ENCODE data around the gene ZFP30.

The ZFP30 gene

DNA sequence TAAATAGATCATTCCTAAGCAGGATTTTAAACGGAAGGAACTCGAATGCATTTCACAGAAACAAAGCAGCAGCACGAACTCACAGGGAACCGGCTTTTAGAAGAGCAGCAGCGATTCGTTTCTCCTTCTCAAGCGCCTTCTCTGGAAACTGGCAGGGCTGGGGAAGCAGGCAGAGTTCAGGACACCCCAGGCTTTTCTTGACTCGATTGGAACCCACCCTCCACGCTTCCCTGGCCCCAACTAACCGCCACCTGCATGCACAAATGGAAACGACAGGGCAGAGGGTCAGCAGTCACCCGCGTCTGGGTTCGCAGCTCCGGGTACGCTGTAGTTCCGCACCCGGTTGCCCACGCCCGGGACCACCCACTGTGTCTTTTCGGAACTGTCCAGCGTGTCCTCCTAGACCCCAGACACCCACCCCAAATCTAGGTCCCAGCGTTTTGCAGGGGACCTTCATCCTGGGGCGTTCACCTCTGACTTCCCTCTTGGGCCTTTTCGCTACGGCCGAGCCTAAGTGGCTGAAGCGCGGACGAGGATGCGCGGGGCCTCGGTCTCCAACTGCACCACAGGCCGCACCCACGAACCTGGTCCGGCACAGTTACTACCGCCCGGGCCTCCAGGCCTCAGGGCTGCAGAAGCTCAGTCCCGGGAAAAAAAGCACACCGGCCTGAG is 500 bp downstream of the ZFP30 start:
- peak; percentile 36 for DNase-seq (ENCODE audit: insufficient read length, low spot score)
- FAIRE-seq: peak; percentile 78
- TF ChIP-seq POU2F2 (IDR thresholded peaks at IDR 0.05; ENCODE audit: low read depth, low read length): no peak
- TF ChIP-seq PAX5 (IDR thresholded peaks at IDR 0.05; ENCODE audit: insufficient read depth, low read length, severe bottlenecking): no peak
- TF ChIP-seq TAF1 (IDR thresholded peaks at IDR 0.05; ENCODE audit: low read depth, low read length): peak; percentile 51; the same call in 1 of the 2 replicates
- TF ChIP-seq POLR2A (IDR thresholded peaks at IDR 0.05; ENCODE audit: low read depth, low read length): 0 out of 2 replicates have a peak, but pooled peaks have one; percentile 48
- no peak for TF ChIP-seq SPI1 (IDR thresholded peaks at IDR 0.05; ENCODE audit: low read depth, low read length)
- no peak; the same call in 1 of the 2 replicates for TF ChIP-seq POLR2AphosphoS5 (IDR thresholded peaks at IDR 0.05; ENCODE audit: low read depth, low read length)

DNA sequence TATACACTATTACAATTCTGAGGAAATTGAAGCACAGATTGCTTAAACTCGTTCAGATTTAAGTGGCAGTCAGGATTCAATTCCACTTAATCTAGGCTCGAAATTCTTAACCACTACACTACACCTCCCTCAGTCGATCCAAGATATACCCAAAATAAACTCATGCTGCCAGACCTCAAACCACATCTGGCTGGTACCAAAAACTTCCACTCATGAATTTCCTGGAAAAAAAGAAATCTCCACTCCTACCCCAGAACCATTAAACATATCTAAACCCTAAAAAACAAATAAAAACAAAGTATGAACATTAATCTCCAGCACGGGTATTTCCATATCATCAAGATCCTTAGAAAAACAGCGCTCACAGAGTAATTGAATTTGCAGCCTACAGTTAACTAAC is 1.1 kb downstream of the ZFP30 start:
- TF ChIP-seq TAF1 (IDR thresholded peaks at IDR 0.05; ENCODE audit: low read depth, low read length): no peak
- no peak for TF ChIP-seq SPI1 (IDR thresholded peaks at IDR 0.05; ENCODE audit: low read depth, low read length)
- no peak for TF ChIP-seq POLR2AphosphoS5 (IDR thresholded peaks at IDR 0.05; ENCODE audit: low read depth, low read length)
- TF ChIP-seq PAX5 (IDR thresholded peaks at IDR 0.05; ENCODE audit: insufficient read depth, low read length, severe bottlenecking): no peak
- TF ChIP-seq POLR2A (IDR thresholded peaks at IDR 0.05; ENCODE audit: low read depth, low read length): no peak
- TF ChIP-seq POU2F2 (IDR thresholded peaks at IDR 0.05; ENCODE audit: low read depth, low read length): no peak
- FAIRE-seq: no peak
- DNase-seq (ENCODE audit: insufficient read length, low spot score): no peak

DNA sequence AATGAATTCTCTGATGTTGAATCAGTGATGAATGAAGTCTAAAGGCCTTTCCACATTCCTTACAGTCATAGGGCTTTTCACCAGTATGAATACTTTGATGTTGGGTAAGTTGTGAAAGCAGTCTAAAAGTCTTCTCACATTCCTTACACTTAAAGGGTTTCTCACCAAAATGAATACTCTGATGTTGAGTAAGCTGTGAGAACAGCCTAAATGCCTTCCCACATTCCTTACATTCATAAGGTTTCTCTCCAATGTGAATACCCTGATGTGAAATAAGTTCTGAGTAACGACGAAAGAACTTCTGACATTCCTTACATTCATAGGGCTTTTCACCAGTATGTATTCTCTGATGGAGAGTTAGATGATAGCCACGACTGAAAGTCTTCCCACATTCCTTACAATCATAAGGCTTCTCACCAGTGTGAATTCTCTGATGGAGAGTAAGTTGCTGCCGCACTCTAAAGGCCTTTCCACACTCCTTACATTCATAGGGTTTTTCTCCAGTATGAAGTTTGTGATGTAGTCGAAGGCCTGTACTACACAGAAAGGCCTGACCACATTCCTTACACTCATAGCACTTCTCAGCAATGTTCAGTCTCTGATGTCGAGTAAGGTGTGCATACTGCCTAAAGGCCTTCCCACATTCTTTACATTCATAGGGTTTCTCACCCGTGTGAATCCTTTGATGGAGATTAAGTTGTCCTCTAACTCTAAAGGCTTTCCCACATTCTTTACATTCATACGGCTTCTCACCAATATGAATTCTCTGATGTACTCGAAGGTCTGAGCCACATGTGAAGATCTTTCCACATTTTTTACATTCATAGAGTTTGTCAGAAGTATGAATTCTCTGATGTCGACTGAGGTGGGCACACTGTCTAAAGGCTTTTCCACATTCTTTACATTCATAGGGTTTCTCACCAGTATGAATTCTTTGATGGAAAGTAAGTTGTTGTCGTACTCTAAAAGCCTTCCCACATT is 19.9 kb downstream of the ZFP30 start:
- FAIRE-seq (no peak), DNase-seq (ENCODE audit: insufficient read length, low spot score) (no peak)
- TF ChIP-seq POU2F2 (IDR thresholded peaks at IDR 0.05; ENCODE audit: low read depth, low read length): no peak
- TF ChIP-seq SPI1 (IDR thresholded peaks at IDR 0.05; ENCODE audit: low read depth, low read length): no peak
- no peak for TF ChIP-seq POLR2AphosphoS5 (IDR thresholded peaks at IDR 0.05; ENCODE audit: low read depth, low read length)
- no peak for TF ChIP-seq TAF1 (IDR thresholded peaks at IDR 0.05; ENCODE audit: low read depth, low read length)

DNA sequence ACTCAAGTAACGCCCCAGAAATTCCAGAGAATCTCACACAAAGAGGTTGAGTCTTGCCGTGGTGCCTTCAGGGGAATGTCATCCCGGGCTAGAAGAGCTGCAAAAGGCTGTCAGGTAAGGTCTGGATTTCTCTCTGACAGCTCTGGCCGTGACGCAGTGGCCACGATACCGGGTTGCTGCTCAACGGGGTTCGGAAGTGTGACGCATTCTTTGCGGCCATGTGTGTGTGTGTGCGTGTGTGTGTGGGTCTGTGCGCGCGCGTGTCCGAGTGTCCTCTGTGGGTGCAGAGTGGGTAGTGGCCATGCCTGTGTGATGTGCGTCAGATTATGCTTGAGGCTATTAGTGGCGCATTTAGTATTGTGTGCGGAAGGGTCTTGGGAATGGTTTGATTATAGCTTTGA is 60.3 kb downstream of the ZFP30 start:
- TF ChIP-seq SPI1 (IDR thresholded peaks at IDR 0.05; ENCODE audit: low read depth, low read length) (no peak), PAX5 (IDR thresholded peaks at IDR 0.05; ENCODE audit: insufficient read depth, low read length, severe bottlenecking) (no peak), POLR2A (IDR thresholded peaks at IDR 0.05; ENCODE audit: low read depth, low read length) (no peak), POU2F2 (IDR thresholded peaks at IDR 0.05; ENCODE audit: low read depth, low read length) (no peak), TAF1 (IDR thresholded peaks at IDR 0.05; ENCODE audit: low read depth, low read length) (no peak), POLR2AphosphoS5 (IDR thresholded peaks at IDR 0.05; ENCODE audit: low read depth, low read length) (no peak)
- peak; percentile 22 for DNase-seq (ENCODE audit: insufficient read length, low spot score)
- no peak for FAIRE-seq

DNA sequence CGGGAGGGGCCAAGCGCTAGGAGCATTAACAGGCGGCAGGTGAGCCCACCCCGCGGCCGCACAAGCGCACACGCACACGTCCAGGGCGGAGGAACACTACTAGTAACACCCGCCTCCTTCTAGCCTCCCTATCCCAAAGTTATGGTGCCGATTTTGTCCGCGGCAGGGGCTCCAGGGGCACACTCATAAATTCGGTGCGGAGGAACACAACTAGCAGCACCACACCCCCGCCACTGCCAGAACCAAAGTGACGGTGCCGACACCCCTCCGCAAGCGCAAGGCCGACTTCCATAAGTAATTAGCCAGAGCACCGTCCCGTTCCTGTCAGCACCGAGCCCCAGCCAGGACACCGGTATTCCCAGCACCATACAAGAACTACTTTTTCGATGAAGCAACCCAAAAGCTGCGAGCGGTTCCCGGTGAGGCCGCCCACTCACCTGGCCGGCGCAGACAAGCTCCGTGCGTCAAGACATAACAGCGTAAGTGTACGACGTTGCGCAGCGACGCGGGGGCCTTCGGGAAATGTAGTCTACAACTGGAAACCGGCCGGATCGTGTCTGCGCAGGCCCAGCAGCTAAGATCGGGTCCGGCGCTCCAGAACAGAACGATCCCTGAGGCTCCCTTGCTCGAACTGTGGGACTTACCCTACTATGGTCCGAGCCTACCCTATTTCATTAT is 60.8 kb downstream of the ZFP30 start, which contains the start of the genes ZNF540 and ZNF571:
TSS of gene ZNF540 (plus strand) at position 573 of the 678 bp plus-strand sequence. CDS start 3,572 bp downstream, outside the sequence.
TSS of gene ZNF571 (minus strand) at position 489 of the 678 bp plus-strand sequence. CDS start 8,116 bp downstream, outside the sequence.
- no peak for TF ChIP-seq SPI1 (IDR thresholded peaks at IDR 0.05; ENCODE audit: low read depth, low read length)
- peak; percentile 39; the same call in 1 of the 2 replicates for TF ChIP-seq POU2F2 (IDR thresholded peaks at IDR 0.05; ENCODE audit: low read depth, low read length)
- peak; percentile 63 for TF ChIP-seq POLR2A (IDR thresholded peaks at IDR 0.05; ENCODE audit: low read depth, low read length)
- peak; percentile 21; the same call in 1 of the 2 replicates for TF ChIP-seq POLR2AphosphoS5 (IDR thresholded peaks at IDR 0.05; ENCODE audit: low read depth, low read length)
- TF ChIP-seq TAF1 (IDR thresholded peaks at IDR 0.05; ENCODE audit: low read depth, low read length): no peak
- TF ChIP-seq PAX5 (IDR thresholded peaks at IDR 0.05; ENCODE audit: insufficient read depth, low read length, severe bottlenecking): no peak
- DNase-seq (ENCODE audit: insufficient read length, low spot score): peak; percentile 64
- peak; percentile 90 for FAIRE-seq

DNA sequence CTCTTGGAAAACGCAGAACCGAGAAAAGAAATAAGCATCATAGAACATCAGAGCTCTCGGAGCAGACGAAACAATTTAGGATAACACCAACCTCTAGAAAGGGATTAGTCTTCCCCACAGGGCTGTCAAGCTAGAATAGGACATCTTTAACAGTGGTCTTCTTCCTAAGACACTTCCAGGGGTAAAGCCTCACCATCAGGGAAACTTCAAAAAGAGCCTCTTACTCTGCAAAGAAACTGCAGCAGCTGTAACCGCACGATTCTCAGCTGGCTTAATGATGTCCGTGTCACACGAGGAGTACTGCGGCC is 61.3 kb downstream of the ZFP30 start:
- DNase-seq (ENCODE audit: insufficient read length, low spot score) (no peak), FAIRE-seq (no peak)
- TF ChIP-seq POLR2AphosphoS5 (IDR thresholded peaks at IDR 0.05; ENCODE audit: low read depth, low read length) (no peak), POU2F2 (IDR thresholded peaks at IDR 0.05; ENCODE audit: low read depth, low read length) (no peak), PAX5 (IDR thresholded peaks at IDR 0.05; ENCODE audit: insufficient read depth, low read length, severe bottlenecking) (no peak), POLR2A (IDR thresholded peaks at IDR 0.05; ENCODE audit: low read depth, low read length) (no peak), SPI1 (IDR thresholded peaks at IDR 0.05; ENCODE audit: low read depth, low read length) (no peak), TAF1 (IDR thresholded peaks at IDR 0.05; ENCODE audit: low read depth, low read length) (no peak)

DNA sequence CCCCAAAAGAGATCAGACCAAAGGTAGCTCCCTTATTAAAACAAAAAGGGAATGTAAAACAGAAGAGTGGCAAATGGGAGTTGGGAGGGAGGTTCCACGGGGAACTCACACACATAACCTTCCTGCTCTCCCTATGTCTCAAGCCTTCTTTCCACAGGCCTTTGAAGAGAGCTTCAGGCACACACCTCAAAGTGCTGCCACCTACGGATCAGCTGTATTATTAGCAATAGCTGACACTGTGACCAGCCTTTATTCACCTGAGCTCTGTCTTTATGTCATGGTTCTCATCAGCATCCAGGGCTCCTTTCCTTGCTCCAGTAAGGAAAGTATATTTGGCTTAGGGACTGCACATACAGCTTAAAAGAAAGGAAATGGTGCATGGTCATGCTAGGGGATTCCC is 71.9 kb downstream of the ZFP30 start:
- no peak for FAIRE-seq

DNA sequence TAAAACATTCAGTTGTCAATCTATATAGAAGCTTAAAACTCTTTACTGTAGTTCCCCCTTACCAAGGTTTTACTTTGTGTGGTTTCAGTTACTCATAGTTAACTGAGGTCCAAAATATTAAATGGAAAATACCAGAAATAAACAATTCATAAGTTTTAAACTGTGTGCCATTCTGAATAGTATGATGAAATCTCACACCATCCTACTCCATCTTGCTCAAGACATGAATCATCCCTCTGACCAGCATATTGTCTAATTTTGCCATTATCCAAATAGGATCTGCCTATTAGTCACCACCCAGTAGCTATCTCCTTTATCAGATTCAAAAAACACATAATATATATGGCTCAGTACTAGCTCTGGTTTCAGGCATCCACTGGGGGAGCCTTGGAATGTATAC is 83.1 kb downstream of the ZFP30 start:
- no peak for DNase-seq (ENCODE audit: insufficient read length, low spot score)
- no peak for FAIRE-seq
- TF ChIP-seq SPI1 (IDR thresholded peaks at IDR 0.05; ENCODE audit: low read depth, low read length): no peak
- TF ChIP-seq POU2F2 (IDR thresholded peaks at IDR 0.05; ENCODE audit: low read depth, low read length): no peak

More for the DNA sequence above, 71.9 kb downstream of the ZFP30 start:
- TF ChIP-seq SPI1 (IDR thresholded peaks at IDR 0.05; ENCODE audit: low read depth, low read length) (no peak), TAF1 (IDR thresholded peaks at IDR 0.05; ENCODE audit: low read depth, low read length) (no peak), POLR2A (IDR thresholded peaks at IDR 0.05; ENCODE audit: low read depth, low read length) (no peak), PAX5 (IDR thresholded peaks at IDR 0.05; ENCODE audit: insufficient read depth, low read length, severe bottlenecking) (no peak), POLR2AphosphoS5 (IDR thresholded peaks at IDR 0.05; ENCODE audit: low read depth, low read length) (no peak), POU2F2 (IDR thresholded peaks at IDR 0.05; ENCODE audit: low read depth, low read length) (no peak)
- DNase-seq (ENCODE audit: insufficient read length, low spot score): no peak

DNA sequence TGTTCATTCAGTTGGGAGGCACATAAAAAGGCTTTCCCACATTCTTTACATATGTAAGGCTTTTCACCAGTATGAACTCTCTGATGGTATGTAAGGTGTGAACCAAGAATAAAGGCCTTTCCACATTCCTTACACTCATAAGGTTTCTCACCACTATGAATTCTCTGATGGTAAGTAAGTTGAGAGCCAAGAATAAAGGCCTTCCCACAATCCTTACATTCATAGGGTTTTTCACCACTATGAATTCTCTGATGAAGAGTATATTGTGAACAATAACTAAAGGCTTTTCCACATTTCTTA is 89.9 kb downstream of the ZFP30 start:
- DNase-seq (ENCODE audit: insufficient read length, low spot score) (no peak), FAIRE-seq (no peak)
- TF ChIP-seq POLR2AphosphoS5 (IDR thresholded peaks at IDR 0.05; ENCODE audit: low read depth, low read length) (no peak), PAX5 (IDR thresholded peaks at IDR 0.05; ENCODE audit: insufficient read depth, low read length, severe bottlenecking) (no peak), SPI1 (IDR thresholded peaks at IDR 0.05; ENCODE audit: low read depth, low read length) (no peak)

All from GM12891 (cell line).